Measurements from ENCODE around the gene CEP89.

CEP89 gene

DNA sequence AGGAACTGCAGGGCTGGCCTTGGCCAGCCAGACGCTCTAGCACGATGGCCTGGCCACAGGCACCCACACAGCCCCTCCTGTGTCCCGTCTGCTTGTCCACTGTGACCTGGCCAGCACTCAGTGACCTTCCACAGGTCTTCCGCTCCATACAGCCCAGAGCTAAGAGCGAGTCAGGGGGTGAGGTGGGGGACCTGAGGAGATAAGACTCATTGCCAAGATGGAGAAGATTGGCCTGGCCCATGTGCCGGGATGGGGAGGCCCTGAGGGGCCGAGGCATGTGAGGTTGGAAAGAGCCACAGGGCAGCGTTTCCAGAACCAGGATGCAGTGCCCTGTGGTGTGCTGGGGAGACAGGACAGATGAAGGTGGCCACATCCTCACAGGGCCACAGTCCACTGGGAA is 92.0 kb downstream of the CEP89 start:
- Histone ChIP-seq H3K79me2 (ENCODE audit: control insufficient read depth, low read length) (no peaks in the 10 kb centered on the region), H3K9me2 (replicated peaks; ENCODE audit: control insufficient read depth, low read length) (no peaks in the 10 kb centered on the region), H3K4me2 (ENCODE audit: low read length) (no peak overlapping the region)

DNA sequence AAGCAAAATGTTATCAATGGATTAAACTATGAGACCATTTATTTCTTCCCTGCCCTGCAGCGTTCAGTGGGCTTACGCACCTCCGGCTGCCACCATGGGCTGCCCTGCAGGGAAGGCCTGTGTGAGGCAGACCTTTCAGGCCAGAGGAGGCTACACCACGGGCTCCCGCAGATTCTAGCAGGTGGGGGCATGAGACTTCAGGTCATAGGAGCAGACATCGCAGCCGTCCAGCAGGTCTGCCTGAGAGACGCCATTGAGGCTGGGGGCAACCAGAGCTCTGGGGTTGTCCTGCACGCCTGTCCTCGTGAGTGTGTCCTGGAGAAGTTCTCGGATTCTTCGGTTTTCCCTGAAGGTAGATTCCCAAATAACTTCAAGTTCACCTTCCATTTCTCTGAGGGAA is 92.8 kb downstream of the CEP89 start:
- Histone ChIP-seq H3K4me1 (ENCODE audit: control insufficient read depth, low read length) (no peaks in the 10 kb centered on the region), H4K20me1 (ENCODE audit: control insufficient read depth, insufficient read depth, low read depth, low read length) (no peaks in the 10 kb centered on the region), H3K4me3 (ENCODE audit: low read length) (no peak overlapping the region), H3F3A (ENCODE audit: control insufficient read depth, insufficient read depth) (no peaks in the 10 kb centered on the region), H3K27me3 (ENCODE audit: control insufficient read depth, low read length) (no peaks in the 10 kb centered on the region), H3K27ac (ENCODE audit: low read depth, low read length) (no peak overlapping the region), H3K9me3 (ENCODE audit: control insufficient read depth, insufficient read depth, low read length) (no peaks in the 10 kb centered on the region), H3K36me3 (ENCODE audit: control insufficient read depth, low read length) (no peaks in the 10 kb centered on the region), H3K9me2 (replicated peaks; ENCODE audit: control insufficient read depth, low read length) (no peaks in the 10 kb centered on the region), H3K4me2 (ENCODE audit: low read length) (no peak overlapping the region), H3K79me2 (ENCODE audit: control insufficient read depth, low read length) (no peaks in the 10 kb centered on the region)
- TF ChIP-seq EZH2phosphoT487 (IDR thresholded peaks at IDR 0.05; ENCODE audit: borderline replicate concordance, low read length), result no peak
- TF ChIP-seq, protein P1, sequence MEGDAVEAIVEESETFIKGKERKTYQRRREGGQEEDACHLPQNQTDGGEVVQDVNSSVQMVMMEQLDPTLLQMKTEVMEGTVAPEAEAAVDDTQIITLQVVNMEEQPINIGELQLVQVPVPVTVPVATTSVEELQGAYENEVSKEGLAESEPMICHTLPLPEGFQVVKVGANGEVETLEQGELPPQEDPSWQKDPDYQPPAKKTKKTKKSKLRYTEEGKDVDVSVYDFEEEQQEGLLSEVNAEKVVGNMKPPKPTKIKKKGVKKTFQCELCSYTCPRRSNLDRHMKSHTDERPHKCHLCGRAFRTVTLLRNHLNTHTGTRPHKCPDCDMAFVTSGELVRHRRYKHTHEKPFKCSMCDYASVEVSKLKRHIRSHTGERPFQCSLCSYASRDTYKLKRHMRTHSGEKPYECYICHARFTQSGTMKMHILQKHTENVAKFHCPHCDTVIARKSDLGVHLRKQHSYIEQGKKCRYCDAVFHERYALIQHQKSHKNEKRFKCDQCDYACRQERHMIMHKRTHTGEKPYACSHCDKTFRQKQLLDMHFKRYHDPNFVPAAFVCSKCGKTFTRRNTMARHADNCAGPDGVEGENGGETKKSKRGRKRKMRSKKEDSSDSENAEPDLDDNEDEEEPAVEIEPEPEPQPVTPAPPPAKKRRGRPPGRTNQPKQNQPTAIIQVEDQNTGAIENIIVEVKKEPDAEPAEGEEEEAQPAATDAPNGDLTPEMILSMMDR (IDR thresholded peaks at IDR 0.05; ENCODE audit: low read depth, low read length, poor library complexity, severe bottlenecking), result no peak

More for the DNA sequence above, 92.0 kb downstream of the CEP89 start:
- Histone ChIP-seq H3K36me3 (ENCODE audit: control insufficient read depth, low read length) (no peaks in the 10 kb centered on the region), H3K4me1 (ENCODE audit: control insufficient read depth, low read length) (no peaks in the 10 kb centered on the region), H3K9me3 (ENCODE audit: control insufficient read depth, insufficient read depth, low read length) (no peaks in the 10 kb centered on the region), H3F3A (ENCODE audit: control insufficient read depth, insufficient read depth) (no peaks in the 10 kb centered on the region), H3K27me3 (ENCODE audit: control insufficient read depth, low read length) (no peaks in the 10 kb centered on the region), H3K27ac (ENCODE audit: low read depth, low read length) (no peak overlapping the region), H3K4me3 (ENCODE audit: low read length) (no peak overlapping the region), H4K20me1 (ENCODE audit: control insufficient read depth, insufficient read depth, low read depth, low read length) (no peaks in the 10 kb centered on the region)
- TF ChIP-seq, protein P1 (IDR thresholded peaks at IDR 0.05; ENCODE audit: low read depth, low read length, poor library complexity, severe bottlenecking), result no peak
- no peak for TF ChIP-seq EZH2phosphoT487 (IDR thresholded peaks at IDR 0.05; ENCODE audit: borderline replicate concordance, low read length)

DNA sequence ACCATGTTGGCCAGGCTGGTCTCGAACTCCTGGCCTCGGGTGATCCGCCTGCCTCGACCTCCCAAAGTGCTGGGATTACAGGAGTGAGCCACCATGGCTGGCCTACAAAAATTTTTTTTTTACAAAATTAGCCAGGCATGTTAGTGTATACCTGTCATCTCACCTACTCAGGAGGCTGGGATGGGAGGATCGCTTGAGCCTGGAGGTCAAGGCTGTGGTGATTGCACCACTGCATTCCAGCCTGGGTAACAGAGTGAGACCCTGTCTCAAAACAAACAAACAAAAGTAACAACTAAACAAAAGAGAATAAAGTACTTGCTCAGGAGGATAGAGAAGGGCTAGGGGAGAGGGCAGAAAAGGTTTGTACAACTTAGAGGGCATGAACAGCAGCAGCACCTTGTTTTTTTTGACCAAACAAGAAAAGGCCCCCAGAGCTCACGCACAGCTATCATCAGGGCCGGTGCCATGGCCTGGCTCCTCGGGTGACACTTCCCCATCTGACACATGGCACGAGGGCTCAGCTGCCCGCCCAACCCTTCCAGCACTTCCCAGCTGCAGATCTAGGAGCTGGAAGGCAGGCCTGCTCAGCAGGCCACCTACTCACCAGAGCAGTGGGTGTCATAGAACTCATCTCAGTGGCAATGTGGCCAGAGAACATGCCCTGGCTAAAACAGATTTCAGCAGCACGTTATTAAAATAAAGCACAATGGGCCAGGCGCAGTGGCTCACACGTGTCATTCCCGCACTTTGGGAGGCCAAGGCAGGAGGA is 93.6 kb downstream of the CEP89 start:
- H3K4me2 ChIP-seq (ENCODE audit: low read length), result no peak overlapping the region
- H3F3A ChIP-seq (ENCODE audit: control insufficient read depth, insufficient read depth), result no peaks in the 10 kb centered on the region
- no peaks in the 10 kb centered on the region for H3K9me2 ChIP-seq (replicated peaks; ENCODE audit: control insufficient read depth, low read length)
- no peaks in the 10 kb centered on the region for H3K4me1 ChIP-seq (ENCODE audit: control insufficient read depth, low read length)
- H3K36me3 ChIP-seq (ENCODE audit: control insufficient read depth, low read length), result no peaks in the 10 kb centered on the region
- no peaks in the 10 kb centered on the region for H3K9me3 ChIP-seq (ENCODE audit: control insufficient read depth, insufficient read depth, low read length)
- H3K79me2 ChIP-seq (ENCODE audit: control insufficient read depth, low read length), result no peaks in the 10 kb centered on the region
- H3K27me3 ChIP-seq (ENCODE audit: control insufficient read depth, low read length), result no peaks in the 10 kb centered on the region
- H3K27ac ChIP-seq (ENCODE audit: low read depth, low read length), result no peak overlapping the region
- no peak overlapping the region for H3K4me3 ChIP-seq (ENCODE audit: low read length)
- TF ChIP-seq, protein P1 (IDR thresholded peaks at IDR 0.05; ENCODE audit: low read depth, low read length, poor library complexity, severe bottlenecking), result no peak
- no peak for TF ChIP-seq EZH2phosphoT487 (IDR thresholded peaks at IDR 0.05; ENCODE audit: borderline replicate concordance, low read length)
- no peaks in the 10 kb centered on the region for H4K20me1 ChIP-seq (ENCODE audit: control insufficient read depth, insufficient read depth, low read depth, low read length)

Measured in DOHH2 (cell line).